HG02759 (cell line): Measurements from ENCODE around the gene LRRFIP1.
"Not testable (repeated sequence)": the region's sequence is repeated elsewhere in the genome, so short reads cannot be mapped to it uniquely, and the experiment has no call there.

Experiments used
- ATAC-seq: cut with Tn5 transposase; IDR thresholded peaks from one replicate; pipeline ENCODE4 v1.9.1; 2021; ENCODE audit warnings: mild to moderate bottlenecking, moderate library complexity; ENCODE audit not compliant: unreplicated experiment

Gene LRRFIP1

DNA sequence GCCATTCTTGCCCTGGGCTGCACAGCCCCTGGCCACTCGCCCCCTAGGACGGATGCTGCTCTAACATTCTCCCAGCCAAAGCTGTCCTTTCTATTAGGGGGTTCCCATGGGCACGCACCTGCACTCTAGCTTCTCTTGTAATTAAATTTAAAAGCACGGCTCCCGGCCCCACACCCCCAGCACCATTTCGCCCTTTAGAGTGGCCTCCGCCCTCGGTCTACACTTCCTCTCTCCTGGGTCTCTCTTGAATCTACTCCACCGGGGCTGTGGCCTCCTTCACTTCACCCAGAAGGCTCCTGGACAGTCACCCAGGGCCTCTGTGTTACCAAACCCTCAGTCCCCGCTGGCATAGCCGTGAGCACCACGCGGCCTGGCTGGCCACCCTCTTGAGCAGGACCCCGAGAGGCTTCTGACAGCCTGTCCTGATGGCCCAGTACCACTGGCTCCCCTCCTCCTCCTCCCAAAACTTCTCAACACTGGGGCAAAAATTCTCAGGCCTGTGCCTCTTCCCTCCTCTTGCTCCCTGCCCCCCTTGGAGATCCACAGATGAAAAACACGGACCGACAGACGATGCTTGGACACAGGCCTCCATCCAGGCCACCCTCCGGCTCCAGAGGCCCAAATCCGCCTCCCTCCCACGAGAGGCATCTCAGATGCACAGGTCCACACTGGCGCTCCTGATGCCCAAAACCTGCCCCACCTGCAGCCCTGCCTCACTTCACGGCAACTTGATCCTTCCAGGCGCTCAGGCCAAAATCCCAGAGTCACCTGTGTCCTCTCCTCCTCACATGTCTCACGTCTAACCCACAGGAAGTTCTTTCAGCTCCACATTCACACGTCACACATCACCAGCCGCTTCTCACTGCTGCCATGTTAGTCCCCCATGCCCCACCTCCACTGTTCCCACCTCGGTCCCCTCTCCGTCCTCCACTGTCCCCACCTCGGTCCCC is 29.9 kb upstream of the LRRFIP1 start:
- no peak for ATAC-seq

DNA sequence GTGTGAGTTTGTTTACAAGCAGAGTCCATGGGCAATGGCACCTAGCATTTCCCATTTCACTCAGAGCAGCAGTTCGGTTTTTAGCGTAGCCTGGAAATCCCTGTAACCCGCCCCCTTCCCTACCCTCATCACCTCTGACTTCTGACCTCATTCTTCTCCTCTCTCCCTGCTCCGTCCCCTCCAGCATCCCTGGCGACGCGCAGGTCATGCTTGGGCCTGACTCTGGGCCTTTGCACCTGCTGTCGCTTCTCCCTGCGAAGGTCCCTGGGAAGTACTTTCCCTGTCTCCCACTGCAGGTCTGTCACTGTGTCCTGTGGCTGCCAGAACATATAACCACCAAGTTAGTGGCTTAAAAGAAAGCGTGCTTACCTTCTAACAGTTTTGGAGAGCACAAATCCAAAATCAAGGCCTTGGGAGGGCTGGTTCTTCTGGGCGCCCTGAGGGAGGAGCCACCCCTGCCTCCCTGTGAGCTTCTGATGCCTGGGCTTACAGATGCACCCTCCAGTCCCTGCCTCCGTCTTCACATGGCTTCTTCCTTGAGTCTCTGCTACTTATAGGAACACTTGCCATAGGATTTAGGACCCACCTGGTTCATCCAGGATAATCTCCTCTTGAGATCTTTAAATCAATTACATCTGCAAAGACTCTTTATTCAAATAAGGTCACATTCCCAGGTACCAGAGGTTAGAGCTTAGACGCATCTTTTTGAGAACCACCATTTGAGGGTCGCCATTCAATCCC is 28.7 kb upstream of the LRRFIP1 start:
- ATAC-seq, result no peak

DNA sequence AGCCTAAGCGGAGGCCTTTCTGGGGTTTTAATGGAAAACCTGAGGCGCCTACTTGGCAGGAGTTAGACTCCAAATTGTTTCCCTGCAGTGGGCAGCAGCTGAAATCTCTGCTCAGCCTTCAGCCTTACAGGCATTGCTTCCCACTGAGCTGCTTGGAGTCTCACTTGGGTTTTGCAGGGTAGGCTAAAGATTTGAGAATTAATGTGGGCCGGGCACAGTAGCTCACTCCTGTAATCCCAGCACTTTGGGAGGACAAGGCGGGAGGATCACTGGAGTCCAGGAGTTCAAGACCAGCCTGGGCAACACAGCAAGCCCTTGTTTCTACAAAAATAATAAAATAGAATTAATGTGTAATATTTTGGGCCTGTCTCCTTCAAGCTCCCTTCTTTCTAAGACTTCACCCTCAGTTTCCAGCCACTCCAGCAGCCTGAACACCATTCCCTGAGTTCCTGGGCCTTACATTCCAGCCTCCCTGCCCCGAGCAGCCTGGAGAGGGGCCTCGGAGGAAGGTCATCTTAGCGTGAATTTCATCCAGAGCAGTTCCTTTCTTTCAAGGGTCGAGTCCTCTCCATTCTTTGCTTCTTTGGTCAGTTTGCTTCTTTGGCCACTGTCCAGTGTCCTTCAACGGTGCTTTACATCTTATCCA is 27.8 kb upstream of the LRRFIP1 start:
- ATAC-seq, result no peak

GRCh38 chr2:237600205-237600846 is 27.1 kb upstream of the LRRFIP1 start:
- ATAC-seq, result no peak

GRCh38 chr2:237601453-237602116 is 25.8 kb upstream of the LRRFIP1 start:
- ATAC-seq, result no peak

- no peak for ATAC-seq
Observed at GRCh38 chr2:237602409-237602808, 25.0 kb upstream of the LRRFIP1 start.

DNA sequence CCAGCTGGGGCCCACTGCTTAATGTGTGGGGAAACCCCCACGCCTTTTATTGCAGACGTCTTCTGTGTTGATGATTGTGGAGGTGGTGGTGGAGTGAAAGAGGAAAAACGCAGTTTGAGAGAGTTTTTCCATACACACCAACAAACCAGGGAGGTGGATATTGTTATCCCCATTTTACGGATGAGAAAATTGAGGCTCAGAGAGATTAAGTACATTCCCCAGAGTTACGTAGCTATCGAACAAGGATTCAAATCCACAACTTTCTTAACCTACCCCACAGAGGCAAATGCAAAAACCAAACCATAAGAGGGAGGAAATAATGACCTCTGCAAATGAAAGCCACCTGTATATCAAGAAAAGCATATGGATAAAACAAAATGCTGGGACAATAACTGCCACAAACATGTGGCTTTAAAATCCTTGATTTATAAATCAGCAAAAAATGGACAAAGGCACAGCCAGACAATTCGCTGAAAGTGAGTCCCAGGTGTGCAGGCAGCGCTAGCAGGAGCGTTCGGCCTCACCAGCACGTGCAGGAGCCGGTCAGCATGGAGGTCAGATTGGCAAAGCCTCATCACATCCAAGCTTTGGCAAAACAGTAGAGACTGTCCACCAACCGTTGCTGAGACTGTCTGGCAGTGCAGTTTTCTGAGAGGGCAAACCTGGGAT is 24.2 kb upstream of the LRRFIP1 start:
- no peak for ATAC-seq

DNA sequence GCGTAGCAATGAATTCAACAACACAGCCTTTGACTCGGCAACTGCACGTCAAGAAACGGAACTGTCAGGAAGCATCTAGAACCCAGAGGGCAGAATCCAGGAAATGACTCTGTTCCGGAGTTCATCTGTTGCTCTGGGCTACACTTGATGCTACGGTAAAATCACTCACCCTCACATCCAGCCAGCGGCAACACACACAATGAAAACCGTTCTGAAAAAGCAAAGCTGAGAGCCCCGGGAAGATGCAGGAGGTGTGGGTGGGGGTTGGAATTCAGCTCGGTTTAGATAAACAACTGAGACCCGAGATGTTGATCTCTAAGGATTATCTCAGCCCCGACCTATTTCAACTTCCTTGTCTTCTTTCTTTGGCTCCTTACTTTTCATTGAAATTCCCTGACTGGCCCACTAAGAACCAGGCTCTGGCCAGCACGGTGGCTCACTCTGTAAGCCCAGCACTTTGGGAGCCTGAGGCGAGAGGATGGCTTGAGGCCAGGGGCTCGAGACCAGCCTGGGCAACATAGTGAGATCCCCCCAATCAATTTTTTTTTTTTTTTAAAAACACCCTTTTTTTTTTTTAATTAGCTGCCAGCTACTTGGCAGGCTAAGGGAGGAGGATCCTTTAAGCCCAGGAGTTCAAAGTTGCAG is 23.5 kb upstream of the LRRFIP1 start:
- no peak for ATAC-seq

DNA sequence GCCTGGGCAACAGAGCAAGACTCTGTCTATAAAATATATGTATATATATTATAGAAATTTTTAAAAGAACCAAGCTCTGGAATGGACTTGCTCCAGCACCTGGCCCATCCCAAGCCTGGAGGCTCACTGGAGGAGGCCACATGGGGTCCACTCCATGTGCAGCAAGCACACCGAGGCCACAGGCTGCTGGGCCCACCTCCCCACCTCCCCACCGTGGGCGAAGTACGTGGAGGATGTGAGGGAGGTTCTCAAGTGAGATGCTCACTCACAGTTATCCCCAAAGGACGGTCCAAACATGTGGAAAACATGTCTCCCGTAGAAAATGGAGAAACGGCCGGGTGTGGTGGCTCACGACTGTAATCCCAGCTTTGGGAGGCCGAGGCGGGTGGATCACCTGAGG is 23.0 kb upstream of the LRRFIP1 start:
- ATAC-seq, result no peak

DNA sequence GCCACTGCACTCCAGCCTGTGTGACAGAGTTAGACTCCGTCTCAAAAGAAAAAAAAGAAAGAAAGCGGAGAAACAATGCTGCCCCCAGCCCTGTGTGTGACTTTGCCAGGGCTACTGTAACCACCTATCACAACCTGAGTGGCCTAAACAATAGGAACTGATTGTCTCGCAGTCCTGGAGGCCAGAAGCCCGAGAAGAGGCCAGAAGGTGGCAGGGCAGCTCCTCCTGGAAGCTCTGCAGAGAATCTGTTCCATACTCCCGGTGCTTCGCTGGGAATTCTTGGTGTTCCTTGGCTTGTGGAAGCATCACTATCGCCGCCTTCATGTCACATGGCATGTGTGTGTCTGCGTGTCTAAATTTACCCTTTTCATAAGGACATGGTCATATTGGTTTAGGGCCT is 22.4 kb upstream of the LRRFIP1 start:
- ATAC-seq, result no peak

GRCh38 chr2:237606522-237606921 is 20.9 kb upstream of the LRRFIP1 start:
- not testable (repeated sequence) for ATAC-seq

DNA sequence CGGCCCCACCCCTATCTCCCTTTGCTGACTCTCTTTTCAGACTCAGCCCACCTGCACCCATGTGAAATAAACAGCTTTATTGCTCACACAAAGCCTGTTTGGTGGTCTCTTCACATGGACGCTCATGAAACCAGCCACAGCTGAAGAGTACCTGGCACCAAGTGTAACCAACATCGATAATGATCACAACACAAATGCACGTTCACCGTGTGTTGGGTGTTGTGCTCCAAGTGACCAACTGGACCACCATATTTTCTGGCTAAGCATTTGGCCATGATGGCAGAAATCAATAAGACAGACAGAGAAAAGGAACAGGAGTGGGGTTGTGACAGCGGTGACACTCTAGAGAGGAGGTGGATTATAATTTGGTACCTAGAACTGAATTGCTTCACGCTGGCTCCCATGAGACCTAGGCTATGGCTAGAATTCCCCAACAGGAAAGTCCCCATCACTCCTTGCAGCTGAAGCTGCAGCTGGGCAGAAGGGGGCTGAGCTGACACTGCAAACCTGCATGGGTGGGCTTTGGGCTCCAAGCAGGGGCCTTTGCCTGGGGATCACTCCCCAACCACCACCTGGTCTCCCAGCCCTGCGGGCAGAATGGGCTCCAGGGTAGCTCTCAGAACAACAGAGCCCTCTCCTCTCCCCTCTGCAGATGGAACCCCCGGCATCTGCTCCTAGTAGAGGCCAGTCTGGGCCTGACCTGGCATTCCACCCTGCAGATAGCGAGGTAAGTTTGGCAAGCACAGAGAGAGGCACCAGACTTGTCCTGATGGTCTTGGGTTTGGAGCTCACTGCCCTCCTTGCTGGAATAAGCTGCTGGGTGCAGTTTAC is 14.6 kb upstream of the LRRFIP1 start:
- ATAC-seq, result no peak

DNA sequence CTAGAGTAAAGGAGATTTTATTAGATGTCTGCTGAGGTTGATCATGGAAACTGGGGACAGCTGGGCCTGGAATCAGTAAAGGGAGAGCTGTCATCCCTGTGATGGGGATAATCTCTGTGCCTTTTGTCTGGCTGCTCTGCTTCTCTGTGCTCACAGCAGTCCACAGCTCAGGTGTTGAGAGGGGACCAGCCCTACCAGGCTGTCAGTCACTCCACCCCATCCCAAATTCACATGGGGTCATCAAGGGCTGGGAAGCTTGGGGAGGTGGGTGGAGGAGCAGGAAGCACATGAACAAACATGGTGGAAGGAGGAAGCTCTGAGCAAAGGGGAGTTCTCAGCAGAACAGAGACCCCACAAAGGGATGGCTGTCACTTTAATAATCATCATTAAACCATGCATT is 13.7 kb upstream of the LRRFIP1 start:
- ATAC-seq, result no peak

DNA sequence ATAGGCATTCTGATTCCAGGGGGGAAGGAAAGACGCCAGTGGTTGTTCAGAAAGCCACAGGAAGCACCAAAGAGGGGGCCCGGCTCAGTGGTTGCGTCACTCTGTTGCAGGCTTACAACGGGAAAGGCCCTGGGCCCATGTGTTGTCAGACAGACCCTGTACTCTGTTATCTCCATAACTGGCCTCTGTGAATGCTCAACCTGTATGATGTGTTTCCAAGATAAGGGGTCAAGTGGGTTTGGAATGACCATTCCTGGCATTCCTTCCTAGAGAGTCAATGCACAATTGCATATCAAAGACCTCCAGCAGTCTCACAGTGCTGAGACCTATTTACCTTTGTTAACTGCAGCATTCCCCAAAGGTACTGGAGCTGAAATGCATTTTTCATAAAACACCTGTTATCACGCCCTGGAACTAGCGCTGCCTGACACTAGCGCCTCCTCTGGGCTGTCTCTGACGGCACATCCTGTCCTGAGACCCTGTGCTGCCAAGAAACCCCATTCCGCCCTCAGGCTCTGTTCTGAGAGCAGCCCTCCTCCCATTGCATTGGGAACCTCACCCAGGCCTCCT is 13.2 kb upstream of the LRRFIP1 start:
- no peak for ATAC-seq

DNA sequence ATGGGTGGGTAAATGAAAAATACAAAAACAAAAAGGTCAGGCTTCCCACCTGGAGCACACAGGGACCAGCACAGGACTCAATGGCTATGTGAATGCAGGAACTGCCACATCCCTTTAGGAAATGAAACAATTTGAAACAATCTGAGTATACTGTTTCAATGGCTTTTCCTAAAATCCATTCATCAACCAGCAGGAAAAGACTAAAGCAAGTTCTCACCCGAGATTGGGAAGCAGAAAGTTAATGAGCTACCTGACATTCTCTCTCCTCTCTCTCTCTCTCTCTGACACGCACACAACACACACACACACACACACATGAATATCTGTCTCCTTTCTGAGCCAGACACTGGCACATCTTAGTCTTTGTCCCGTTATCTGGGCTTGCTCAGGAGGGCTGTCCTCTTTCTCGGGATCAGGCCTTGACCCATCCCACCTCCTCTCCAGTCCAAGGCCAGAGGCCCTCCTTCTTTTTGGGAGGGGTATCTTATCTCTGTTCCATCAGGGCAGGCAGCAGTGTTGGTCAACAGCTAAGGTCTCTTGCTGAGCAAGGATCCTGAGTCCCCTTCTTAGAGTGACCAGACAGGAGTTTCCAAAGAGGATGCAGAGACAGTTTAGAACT is 11.6 kb upstream of the LRRFIP1 start:
- no peak for ATAC-seq

DNA sequence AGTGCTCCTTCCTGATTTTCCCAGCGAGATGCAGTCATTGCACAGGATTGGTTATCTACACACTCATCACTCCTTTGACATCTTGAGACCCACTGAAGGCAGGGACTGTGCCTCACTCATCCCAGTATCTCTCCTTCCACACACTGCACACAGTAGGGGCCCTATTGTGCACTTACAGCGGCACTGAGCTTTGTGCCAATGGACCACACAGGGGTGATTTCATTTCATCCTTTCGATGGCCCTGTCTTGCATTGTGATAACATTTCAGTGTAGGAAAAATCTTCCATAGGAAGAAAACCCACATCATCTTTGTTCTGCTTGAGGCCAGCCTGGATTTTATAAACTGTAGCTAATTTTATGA is 11.0 kb upstream of the LRRFIP1 start:
- no peak for ATAC-seq

DNA sequence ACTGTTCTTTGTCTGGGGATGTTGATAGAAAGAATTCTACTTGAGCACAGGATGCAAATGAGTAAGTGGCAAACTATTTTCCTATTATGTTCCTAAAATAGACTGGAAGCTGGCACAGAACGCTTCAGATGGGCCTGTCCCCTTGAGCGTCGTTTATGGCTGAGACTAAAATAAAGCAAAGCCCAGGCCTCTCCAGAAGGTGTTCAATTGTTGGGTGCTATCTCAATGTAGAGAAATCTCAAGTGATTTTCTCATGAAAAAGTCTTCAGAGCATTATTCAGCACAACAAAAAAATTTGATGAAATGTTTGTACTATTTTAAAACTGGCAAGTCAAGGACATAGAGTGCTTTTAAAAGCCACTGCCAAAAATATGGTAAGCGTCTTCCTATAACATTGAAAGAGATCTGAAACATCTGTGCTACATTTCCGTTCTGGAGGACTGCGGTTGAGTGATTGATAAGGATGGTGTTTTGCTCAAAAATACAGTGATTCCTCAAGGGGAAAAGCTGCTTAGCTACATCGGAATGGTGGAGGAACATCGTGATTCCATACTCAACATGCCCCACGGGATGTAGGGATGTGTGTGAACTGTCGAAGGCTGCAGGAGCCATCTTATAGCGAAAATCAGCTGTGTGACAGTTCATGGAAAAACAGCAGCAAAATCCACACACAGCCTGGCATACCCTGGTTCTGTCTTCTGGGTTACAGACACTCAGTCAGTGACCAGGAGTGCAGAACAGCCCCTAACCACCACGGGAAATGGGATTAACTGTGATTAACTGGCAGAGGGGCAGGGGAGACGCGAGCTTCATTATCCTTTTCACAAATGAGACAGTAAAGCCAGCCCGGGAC is 10.4 kb upstream of the LRRFIP1 start:
- no peak for ATAC-seq
